Measurements from ENCODE around the gene FDPS.
"Not testable (repeated sequence)": the region's sequence is repeated elsewhere in the genome, so short reads cannot be mapped to it uniquely, and the experiment has no call there.

Gene FDPS

GRCh38 chr1:155277902-155278688 is 30.6 kb upstream of the FDPS start:
- ATAC-seq (peak; percentile 36), DNase-seq (ENCODE audit: low spot score in 2 of 2) (peak; percentile 57 to 84)
- peaks cover 5% of the 10 kb centered on the region for H3K36me3 Mint-ChIP-seq
- H3K4me3 Mint-ChIP-seq, result peak overlapping the region; percentile 75
- H3K27ac Mint-ChIP-seq, result no peak overlapping the region
- H3K9me3 Mint-ChIP-seq, result no peaks in the 10 kb centered on the region
- H3K4me1 Mint-ChIP-seq, result peaks cover 35% of the 10 kb centered on the region

- DNase-seq (ENCODE audit: low spot score in 2 of 2) (no peak), ATAC-seq (no peak)
- Mint-ChIP-seq H3K4me3 (peak overlapping the region; percentile 75), H3K36me3 (no peaks in the 10 kb centered on the region), H3K9me3 (no peaks in the 10 kb centered on the region), H3K27ac (no peak overlapping the region), H3K4me1 (peaks cover 32% of the 10 kb centered on the region)
These were observed 29.9 kb upstream of the FDPS start for GRCh38 chr1:155278689-155279160.

DNA sequence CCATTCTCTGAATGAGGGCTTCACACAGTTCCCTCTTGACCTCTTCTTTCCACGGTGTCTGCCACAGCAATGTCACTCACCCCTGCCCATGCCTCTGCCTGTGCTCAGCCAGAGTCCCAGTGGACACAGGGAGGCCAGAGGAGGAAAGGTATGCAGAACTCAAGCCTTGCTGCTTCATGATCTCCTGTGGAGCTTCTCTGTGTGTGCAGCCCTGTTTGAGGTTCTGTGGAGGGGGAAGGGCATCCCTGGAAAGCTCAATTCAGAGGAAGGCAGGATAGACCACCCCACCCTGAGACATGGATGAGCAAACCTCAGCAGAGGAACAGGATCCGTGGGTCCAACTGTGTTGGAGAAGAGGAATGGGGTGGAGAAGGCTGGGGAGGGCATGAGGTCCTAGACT is 29.4 kb upstream of the FDPS start:
- DNase-seq (ENCODE audit: low spot score in 2 of 2) (no peak), ATAC-seq (no peak)
- Mint-ChIP-seq H3K4me3 (no peak overlapping the region), H3K36me3 (no peaks in the 10 kb centered on the region), H3K4me1 (peaks cover 30% of the 10 kb centered on the region), H3K27ac (no peak overlapping the region), H3K9me3 (no peaks in the 10 kb centered on the region)

DNA sequence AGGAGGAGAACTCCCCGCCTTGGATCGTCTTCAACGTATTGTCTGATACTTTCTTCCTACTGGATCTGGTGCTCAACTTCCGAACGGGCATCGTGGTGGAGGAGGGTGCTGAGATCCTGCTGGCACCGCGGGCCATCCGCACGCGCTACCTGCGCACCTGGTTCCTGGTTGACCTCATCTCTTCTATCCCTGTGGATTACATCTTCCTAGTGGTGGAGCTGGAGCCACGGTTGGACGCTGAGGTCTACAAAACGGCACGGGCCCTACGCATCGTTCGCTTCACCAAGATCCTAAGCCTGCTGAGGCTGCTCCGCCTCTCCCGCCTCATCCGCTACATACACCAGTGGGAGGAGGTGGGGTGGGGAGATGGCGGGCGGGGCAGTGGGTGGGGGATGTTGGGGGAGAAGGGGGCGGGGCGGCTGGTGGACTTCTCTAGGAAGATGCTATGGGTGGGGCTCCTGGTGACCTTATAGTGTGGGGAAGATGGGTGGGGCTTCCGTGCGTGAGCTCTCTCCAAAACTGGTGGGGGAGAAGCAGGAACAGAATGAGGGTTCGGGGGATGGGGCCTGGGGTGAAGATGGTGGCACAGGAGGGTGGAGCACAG is 26.1 kb upstream of the FDPS start:
- H3K27ac Mint-ChIP-seq, result no peak overlapping the region
- DNase-seq (ENCODE audit: low spot score in 2 of 2) (no peak), ATAC-seq (no peak)
- peaks cover 15% of the 10 kb centered on the region for H3K4me1 Mint-ChIP-seq
- H3K9me3 Mint-ChIP-seq, result no peaks in the 10 kb centered on the region
- no peaks in the 10 kb centered on the region for H3K36me3 Mint-ChIP-seq
- H3K4me3 Mint-ChIP-seq, result no peak overlapping the region

GRCh38 chr1:155284476-155284875 is 24.2 kb upstream of the FDPS start:
- peaks cover 2% of the 10 kb centered on the region for H3K4me1 Mint-ChIP-seq
- no peak overlapping the region for H3K27ac Mint-ChIP-seq
- H3K36me3 Mint-ChIP-seq, result no peaks in the 10 kb centered on the region
- DNase-seq (ENCODE audit: low spot score in 2 of 2), result no peak
- H3K9me3 Mint-ChIP-seq, result no peaks in the 10 kb centered on the region
- peak; percentile 22 for ATAC-seq
- no peak overlapping the region for H3K4me3 Mint-ChIP-seq

GRCh38 chr1:155285063-155285462 is 23.6 kb upstream of the FDPS start:
- Mint-ChIP-seq H3K4me3 (no peak overlapping the region), H3K9me3 (no peaks in the 10 kb centered on the region)

GRCh38 chr1:155285631-155286044 is 23.0 kb upstream of the FDPS start:
- Mint-ChIP-seq H3K27ac (no peak overlapping the region), H3K4me1 (no peaks in the 10 kb centered on the region), H3K36me3 (no peaks in the 10 kb centered on the region), H3K4me3 (no peak overlapping the region), H3K9me3 (no peaks in the 10 kb centered on the region)
- ATAC-seq (no peak), DNase-seq (ENCODE audit: low spot score in 2 of 2) (no peak)

More at GRCh38 chr1:155285063-155285462, 23.6 kb upstream of the FDPS start:
- H3K36me3 Mint-ChIP-seq, result no peaks in the 10 kb centered on the region
- DNase-seq (ENCODE audit: low spot score in 2 of 2) (no peak), ATAC-seq (no peak)
- no peaks in the 10 kb centered on the region for H3K4me1 Mint-ChIP-seq
- H3K27ac Mint-ChIP-seq, result no peak overlapping the region

- no peaks in the 10 kb centered on the region for H3K4me1 Mint-ChIP-seq
- ATAC-seq, result no peak
These were observed 22.1 kb upstream of the FDPS start for GRCh38 chr1:155286544-155286943.

DNA sequence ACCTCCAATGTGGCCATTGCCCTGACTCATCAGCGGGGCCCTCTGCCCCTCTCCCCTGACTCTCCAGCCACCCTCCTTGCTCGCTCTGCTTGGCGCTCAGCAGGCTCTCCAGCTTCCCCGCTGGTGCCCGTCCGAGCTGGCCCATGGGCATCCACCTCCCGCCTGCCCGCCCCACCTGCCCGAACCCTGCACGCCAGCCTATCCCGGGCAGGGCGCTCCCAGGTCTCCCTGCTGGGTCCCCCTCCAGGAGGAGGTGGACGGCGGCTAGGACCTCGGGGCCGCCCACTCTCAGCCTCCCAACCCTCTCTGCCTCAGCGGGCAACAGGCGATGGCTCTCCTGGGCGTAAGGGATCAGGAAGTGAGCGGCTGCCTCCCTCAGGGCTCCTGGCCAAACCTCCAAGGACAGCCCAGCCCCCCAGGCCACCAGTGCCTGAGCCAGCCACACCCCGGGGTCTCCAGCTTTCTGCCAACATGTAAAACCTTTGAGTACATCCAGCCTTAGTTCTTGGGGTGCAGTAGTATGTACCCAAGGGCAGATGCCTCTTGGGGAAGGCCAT is 20.6 kb upstream of the FDPS start:
- H3K4me3 Mint-ChIP-seq, result no peak overlapping the region
- H3K9me3 Mint-ChIP-seq, result no peaks in the 10 kb centered on the region
- H3K36me3 Mint-ChIP-seq, result no peaks in the 10 kb centered on the region
- H3K4me1 Mint-ChIP-seq, result no peaks in the 10 kb centered on the region
- H3K27ac Mint-ChIP-seq, result no peak overlapping the region
- no peak for DNase-seq (ENCODE audit: low spot score in 2 of 2)
- ATAC-seq, result no peak

More at GRCh38 chr1:155286544-155286943, 22.1 kb upstream of the FDPS start:
- DNase-seq (ENCODE audit: low spot score in 2 of 2), result no peak
- Mint-ChIP-seq H3K4me3 (no peak overlapping the region), H3K27ac (no peak overlapping the region), H3K36me3 (no peaks in the 10 kb centered on the region), H3K9me3 (no peaks in the 10 kb centered on the region)

GRCh38 chr1:155291006-155291405 is 17.7 kb upstream of the FDPS start:
- not testable (repeated sequence) for H3K36me3 Mint-ChIP-seq; ATAC-seq; H3K27ac Mint-ChIP-seq; H3K4me3 Mint-ChIP-seq; H3K9me3 Mint-ChIP-seq; H3K4me1 Mint-ChIP-seq; DNase-seq (ENCODE audit: low spot score in 2 of 2)

DNA sequence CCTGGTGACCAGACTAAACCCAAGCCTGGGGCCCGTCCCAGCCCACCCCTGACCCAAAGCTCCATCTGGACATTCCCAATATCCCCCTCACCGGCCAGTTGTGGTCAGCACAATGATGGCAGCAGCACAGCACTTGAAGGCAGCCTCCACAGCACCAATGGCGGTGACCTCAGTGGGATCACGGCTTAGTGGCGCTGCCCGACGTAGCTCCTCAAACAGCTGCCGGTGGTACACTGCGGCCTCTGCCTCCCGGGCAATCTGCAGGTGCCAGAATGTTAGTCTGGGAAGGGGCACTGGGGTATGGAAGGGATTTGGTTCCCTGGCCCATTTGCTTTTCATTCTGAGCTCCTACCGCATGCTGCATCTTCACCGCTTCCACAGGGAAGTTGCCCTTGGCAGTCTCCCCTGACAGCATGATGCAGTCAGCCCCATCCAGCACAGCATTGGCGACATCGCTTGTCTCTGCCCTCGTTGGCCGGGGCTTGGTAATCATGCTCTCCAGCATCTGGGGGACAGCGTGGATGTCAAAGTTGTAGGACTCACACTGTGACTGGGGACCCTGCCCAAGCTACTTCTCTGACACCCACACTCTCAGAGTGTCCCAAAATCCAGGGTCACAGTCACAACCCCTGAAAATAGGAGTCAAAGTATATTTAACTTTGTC is 15.4 kb upstream of the FDPS start:
- Mint-ChIP-seq H3K27ac (no peak overlapping the region), H3K9me3 (no peaks in the 10 kb centered on the region), H3K4me3 (no peak overlapping the region), H3K36me3 (no peaks in the 10 kb centered on the region), H3K4me1 (peaks cover 6% of the 10 kb centered on the region)
- DNase-seq (ENCODE audit: low spot score in 2 of 2), result no peak
- ATAC-seq, result no peak

DNA sequence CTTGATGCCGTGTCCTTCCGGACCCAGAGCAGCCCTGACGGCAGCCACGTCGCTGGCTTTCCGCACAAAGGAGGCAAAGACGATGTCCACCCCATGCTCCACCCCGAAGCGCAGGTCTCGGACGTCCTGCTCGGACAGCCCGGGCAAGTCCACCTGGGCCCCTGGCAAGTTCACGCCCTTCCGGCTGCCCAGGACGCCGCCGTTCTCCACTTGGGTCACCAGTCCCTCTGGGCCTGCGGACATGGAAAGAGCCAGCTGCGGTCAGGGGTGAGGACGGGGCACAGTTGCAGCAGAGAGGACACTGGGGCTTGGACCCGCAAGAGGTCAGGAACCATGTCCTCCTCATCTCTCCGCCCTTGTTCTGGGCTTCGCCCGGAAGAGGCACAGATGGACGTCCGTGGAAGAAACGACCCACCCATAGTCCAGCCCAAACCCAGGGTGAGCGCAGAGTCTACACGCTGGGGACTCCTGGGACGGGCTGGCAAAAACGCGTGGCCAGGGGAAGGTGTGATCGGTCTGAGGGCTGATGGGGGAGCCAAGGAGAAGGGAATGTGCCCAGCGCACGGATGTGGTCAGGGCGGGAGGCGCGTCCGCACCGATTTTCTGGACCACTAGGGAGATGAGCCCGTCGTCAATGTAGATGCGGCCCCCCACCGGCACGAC is 14.0 kb upstream of the FDPS start:
- Mint-ChIP-seq H3K36me3 (no peaks in the 10 kb centered on the region), H3K9me3 (no peaks in the 10 kb centered on the region), H3K4me3 (peak overlapping the region; percentile 32), H3K27ac (no peak overlapping the region), H3K4me1 (peaks cover 6% of the 10 kb centered on the region)
- no peak for ATAC-seq
- DNase-seq (ENCODE audit: low spot score in 2 of 2), result no peak

DNA sequence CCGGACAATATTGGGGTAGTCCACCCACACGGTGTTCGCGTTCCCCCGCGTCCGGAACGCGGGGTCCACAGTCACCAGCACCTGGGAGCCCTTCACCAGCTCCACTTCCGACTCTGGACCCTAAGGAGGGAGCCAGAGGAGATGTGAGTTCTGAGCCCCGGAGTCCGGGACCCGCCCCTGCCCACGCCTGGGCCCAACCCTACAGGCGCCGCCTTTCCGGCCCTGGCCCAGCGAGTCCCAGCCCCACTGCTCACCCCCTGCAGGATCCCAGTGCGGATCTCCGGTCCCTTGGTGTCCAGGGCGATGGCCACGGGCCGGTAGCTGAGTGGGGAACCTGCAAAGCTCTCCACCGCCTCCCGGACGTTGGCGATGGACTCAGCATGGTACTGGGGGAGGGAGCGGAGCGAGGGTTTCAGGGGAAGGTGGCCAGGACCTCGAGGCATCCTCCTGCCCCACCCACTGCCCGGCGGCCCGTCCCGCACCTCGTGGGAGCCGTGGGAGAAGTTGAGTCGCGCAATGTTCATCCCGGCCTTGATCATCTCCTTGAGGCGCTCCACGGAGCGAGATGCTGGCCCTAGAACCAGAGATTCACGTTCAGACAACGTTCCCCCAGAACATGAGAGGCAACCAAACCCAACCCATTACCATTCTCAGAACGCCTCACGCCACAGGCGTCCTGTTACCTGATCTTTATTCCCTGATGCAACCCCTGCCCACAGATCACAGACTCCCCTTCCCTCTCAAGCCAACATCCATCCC is 13.3 kb upstream of the FDPS start:
- Mint-ChIP-seq H3K9me3 (no peaks in the 10 kb centered on the region), H3K4me3 (peak overlapping the region; percentile 32), H3K4me1 (peaks cover 6% of the 10 kb centered on the region), H3K27ac (no peak overlapping the region), H3K36me3 (no peaks in the 10 kb centered on the region)
- ATAC-seq, result peak; percentile 54
- DNase-seq (ENCODE audit: low spot score in 2 of 2), result no peak

GRCh38 chr1:155295942-155296267 is 12.8 kb upstream of the FDPS start:
- Mint-ChIP-seq H3K4me1 (peaks cover 6% of the 10 kb centered on the region), H3K27ac (no peak overlapping the region), H3K4me3 (no peak overlapping the region), H3K9me3 (no peaks in the 10 kb centered on the region), H3K36me3 (no peaks in the 10 kb centered on the region)
- ATAC-seq, result peak; percentile 19
- DNase-seq (ENCODE audit: low spot score in 2 of 2), result no peak
